ENCODE data around the gene FXYD5. TPM values are rescaled to one million over a fixed set of nuclear protein-coding genes. Genes with fewer than 3 reads are reported as not detected.

Gene FXYD5
- total RNA-seq, 1 experiment from 2014 or later = 123 TPM

- TF ChIP-seq, protein P1, sequence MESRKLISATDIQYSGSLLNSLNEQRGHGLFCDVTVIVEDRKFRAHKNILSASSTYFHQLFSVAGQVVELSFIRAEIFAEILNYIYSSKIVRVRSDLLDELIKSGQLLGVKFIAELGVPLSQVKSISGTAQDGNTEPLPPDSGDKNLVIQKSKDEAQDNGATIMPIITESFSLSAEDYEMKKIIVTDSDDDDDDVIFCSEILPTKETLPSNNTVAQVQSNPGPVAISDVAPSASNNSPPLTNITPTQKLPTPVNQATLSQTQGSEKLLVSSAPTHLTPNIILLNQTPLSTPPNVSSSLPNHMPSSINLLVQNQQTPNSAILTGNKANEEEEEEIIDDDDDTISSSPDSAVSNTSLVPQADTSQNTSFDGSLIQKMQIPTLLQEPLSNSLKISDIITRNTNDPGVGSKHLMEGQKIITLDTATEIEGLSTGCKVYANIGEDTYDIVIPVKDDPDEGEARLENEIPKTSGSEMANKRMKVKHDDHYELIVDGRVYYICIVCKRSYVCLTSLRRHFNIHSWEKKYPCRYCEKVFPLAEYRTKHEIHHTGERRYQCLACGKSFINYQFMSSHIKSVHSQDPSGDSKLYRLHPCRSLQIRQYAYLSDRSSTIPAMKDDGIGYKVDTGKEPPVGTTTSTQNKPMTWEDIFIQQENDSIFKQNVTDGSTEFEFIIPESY (IDR thresholded peaks at IDR 0.05; ENCODE audit: extremely low read depth, insufficient replicate concordance, low read length) = no peak
- TF ChIP-seq FOSL1 (IDR thresholded peaks at IDR 0.05; ENCODE audit: low read depth) = no peak
- TF ChIP-seq ZNF274 (IDR thresholded peaks at IDR 0.05; ENCODE audit: low read depth, low read length) = no peak
- TF ChIP-seq SIN3A (IDR thresholded peaks at IDR 0.05; ENCODE audit: low read depth) = no peak
These were observed 7.6 kb upstream of the FXYD5 start (continued) for GRCh38 chr19:35146746-35147459.

DNA sequence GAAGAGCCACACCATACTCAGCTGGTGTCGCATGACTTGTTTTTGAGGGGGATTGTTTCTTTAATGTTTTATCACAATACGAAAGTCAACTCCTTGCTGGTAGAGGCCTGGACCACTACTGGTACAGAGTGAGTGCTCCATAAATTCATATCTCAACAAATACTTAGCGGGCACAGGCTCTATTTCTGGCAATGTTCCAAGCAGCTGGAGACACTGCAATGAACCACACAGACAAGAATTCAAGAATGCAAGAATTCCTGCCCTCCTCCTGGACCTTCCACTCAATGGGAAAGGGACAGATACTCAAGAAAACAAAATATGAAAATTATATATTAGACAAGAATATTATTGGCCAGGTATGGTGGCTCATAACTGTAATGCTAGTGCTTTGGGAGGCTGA is 5.1 kb upstream of the FXYD5 start:
- intact Hi-C loops (cut with micrococcal nuclease) = no loop called here

More for the DNA sequence above, 5.1 kb upstream of the FXYD5 start:
- BruUV-seq (replicated peaks) = no TSS peak
- Histone ChIP-seq H3K79me2 (ENCODE audit: insufficient read depth, low read length) (peaks cover 2% of the 10 kb centered on the region; the same call in 1 of the 2 replicates), H4K20me1 (ENCODE audit: insufficient read depth) (no peaks in the 10 kb centered on the region), H3K9ac (ENCODE audit: low read length) (no peak overlapping the region), H3K27ac (ENCODE audit: low read depth, low read length) (no peak overlapping the region), H3K9me3 (ENCODE audit: control insufficient read depth in 1 of 2, insufficient read depth in 1 of 2, low read depth in 1 of 2, low read length in 2 of 2) (no peaks in the 10 kb centered on the region), H3K4me1 (ENCODE audit: control insufficient read depth in 1 of 2, insufficient read depth in 2 of 2, low read length in 2 of 2) (peaks cover 12 to 40% of the 10 kb centered on the region in 2 experiments), H3K4me2 (ENCODE audit: low read length) (no peak overlapping the region), H2AFZ (ENCODE audit: low read depth, low read length, poor library complexity, severe bottlenecking) (no peak overlapping the region), H3K9me2 (ENCODE audit: insufficient read depth) (no peaks in the 10 kb centered on the region), H3K27me3 (ENCODE audit: insufficient read depth, low read length) (no peaks in the 10 kb centered on the region), H3K4me3 (replicated peaks in 1 of 2; ENCODE audit: low read depth in 1 of 2, low read length in 2 of 2) (no peak overlapping the region), H3K36me3 (ENCODE audit: control insufficient read depth in 1 of 2, insufficient read depth in 2 of 2, low read length in 2 of 2) (no peaks in the 10 kb centered on the region)
- RAD21 ChIA-PET (ENCODE audit: low non-redundant PET in 1 of 2, low total read pairs in 2 of 2, uncharacterized antibody in 2 of 2, unreplicated experiment in 2 of 2) = no interaction called here
- TF ChIP-seq, protein P1 (IDR thresholded peaks at IDR 0.05; ENCODE audit: extremely low read depth, insufficient replicate concordance, low read length) = no peak
- no peak for TF ChIP-seq SP1 (IDR thresholded peaks at IDR 0.05; ENCODE audit: low read depth)
- TF ChIP-seq JUND (IDR thresholded peaks at IDR 0.05) = no peak
- TF ChIP-seq EZH2phosphoT487 (IDR thresholded peaks at IDR 0.05; ENCODE audit: borderline replicate concordance) = no peak
- no peak for TF ChIP-seq EZH2 (IDR thresholded peaks at IDR 0.05)
- DNase-seq (ENCODE audit: low read depth, low spot score) (no peak), ATAC-seq (no peak)
- POLR2A ChIA-PET = no interaction called here
- CTCF ChIA-PET = no interaction called here
